HG02938 (cell line): ENCODE results near the gene TRIM39.
"Not testable (repeated sequence)": the region's sequence is repeated elsewhere in the genome, so short reads cannot be mapped to it uniquely, and the experiment has no call there.

ENCODE experiments used
- ATAC-seq: cut with Tn5 transposase; IDR thresholded peaks from one replicate; pipeline ENCODE4 v1.9.1; 2021; ENCODE audit warnings: mild to moderate bottlenecking, moderate library complexity; ENCODE audit not compliant: unreplicated experiment

The TRIM39 gene

DNA sequence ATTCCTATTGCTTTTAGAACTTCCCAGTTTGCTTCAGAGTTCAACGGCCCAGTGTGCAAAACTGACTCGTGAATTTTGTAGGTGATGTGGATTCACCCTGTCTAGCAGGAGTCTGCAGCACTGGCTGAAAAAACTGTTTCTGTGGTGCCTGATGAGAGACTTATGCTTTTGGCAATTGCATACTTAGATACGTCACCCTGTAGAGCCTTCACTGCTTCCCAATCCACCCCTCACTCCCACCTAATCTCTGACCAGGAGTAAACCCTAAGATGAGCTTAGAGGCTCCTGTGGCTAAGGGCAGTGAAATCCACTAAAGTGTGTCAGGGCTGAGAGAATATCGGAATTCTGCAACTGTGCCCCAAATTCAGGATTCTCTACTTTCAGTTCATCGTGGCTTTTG, 32.5 kb downstream of the TRIM39 start:
- no peak for ATAC-seq

DNA sequence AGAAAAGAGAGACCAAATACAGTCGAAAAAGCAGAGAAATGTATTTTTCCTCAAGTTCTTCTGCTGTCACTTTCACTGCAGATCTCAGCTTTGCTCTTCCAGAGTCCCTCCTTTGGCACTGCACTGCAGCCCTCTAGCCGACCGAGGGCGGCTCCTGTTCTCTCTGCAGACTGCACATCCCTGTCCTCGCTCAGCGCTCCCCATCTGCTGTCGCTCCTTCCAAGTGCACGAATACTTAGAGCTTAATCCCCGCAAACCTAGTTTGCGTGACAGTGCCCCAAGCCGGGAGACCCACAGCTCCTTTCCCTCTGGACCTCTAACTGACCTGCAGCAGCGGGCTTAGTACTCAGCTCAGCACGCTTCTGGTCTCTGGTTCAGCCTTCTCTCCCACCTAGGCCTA, 33.4 kb downstream of the TRIM39 start:
- ATAC-seq = no peak

DNA sequence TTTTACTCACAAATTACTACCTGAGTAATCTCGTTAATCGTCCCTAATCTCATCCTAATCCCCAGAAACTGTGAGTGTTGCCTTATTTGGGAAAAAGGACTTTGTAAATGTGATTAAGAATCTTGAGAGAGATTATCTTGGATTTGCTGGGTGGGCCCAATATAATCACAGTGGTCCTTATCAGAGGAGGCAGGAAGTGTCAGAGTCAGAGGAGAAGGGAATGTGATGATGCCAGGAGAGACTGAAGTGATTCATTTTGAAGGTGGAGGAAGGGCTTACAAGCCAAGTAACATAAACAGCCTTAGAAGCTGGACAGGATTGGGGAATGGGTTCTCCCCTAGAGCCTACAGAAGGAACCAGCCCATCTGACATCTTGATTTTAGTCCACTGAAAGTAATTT, 34.9 kb downstream of the TRIM39 start:
- no peak for ATAC-seq

DNA sequence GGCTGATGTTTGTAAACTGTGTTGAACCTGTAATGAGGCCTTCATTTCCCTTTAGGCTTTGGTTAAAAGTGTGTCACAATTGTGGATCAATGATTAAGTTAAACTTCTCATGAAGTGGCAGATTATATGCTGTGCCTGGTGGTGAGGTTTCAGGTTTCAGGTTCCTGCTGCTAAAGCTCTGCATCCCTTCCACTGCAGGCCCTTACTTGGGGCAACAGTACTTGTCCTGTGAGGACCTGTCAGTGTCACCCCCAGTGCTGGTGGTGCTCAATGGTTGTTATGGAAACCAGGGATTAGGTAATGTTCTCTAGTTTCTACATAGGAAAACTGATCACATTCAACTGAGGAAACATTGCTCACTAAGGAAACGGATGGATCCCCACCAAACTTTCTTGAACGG, 36.7 kb downstream of the TRIM39 start:
- ATAC-seq = no peak

DNA sequence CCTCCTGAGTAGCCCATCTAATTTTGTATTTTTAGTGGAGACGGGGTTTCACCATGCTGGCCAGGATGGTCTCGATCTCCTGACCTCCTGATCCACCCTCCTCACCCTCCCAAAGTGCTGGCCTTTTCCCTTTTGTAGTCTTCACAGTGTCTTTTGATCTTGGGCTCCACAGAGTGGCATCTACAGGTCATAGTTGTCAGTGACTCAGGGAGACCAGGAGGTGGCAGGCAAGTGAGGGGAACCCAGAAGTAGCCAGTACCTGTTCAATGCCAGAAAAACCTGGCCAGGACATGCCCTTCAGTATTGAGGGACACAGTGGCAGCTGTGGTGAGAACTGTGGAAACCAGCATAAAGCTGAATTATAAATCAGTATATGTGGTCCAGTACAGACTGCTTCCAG, 37.9 kb downstream of the TRIM39 start:
- ATAC-seq = no peak

DNA sequence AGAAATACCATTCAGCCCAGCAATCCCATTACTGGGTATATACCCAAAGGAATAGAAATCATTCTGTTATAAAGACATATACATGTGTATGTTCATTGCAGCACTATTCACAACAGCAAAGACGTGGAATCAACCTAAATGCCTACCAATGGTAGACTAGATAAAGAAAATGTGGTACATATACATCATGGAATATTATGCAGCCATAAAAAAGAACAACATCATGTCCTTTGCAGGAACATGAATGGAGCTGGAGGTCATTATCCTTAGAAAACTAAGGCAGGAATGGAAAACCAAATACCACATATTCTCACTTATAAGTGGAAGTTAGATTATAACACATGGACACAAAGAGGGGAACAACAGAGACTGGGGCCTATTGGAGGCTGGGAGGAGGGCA, 42.6 kb downstream of the TRIM39 start:
- ATAC-seq = not testable (repeated sequence)

DNA sequence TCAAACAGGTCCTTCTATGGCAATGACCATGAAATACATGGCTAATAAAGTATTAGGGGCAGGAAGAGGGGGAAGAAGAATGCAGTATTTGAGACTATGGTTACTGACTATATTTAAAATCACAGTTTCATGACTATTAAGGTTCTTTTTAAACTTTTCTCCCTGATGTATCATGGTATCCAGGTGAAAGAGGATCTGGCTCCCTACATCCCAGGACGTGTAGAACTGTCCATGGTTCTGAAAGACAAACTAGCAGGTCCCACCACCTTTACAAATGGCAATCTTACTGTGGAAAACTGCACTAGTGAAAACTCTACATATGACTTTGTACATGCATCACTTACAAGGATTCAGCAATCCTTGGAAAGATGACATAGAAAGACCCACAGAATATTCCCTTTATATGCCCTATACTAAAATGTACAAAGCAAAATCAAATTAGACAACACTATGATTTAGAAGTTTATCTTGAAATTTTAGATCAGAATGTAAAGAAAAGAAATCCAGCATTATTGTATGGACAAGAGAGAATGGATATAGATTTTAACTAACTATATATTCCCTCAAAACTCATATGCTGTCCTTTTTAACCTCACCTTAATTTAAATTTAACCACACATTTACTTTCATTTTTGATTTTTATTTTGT, 51.7 kb downstream of the TRIM39 start:
- no peak for ATAC-seq

DNA sequence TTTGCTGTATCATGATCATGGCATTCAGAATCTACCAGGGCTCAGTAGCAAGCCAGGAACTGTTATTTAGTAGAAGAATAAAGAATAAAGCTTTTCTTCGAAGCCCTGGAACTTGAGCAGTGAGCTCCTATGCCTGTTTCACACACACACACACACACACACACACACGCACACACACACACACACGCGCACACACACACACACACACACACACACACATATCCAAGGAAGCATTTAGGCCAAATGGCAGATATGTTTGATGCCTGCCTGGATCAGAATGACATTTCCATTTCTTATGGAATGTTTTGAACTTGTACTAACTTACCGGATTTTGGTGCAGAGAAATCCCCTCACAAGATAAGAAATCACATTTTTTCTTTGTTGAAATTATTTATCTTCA, 53.7 kb downstream of the TRIM39 start:
- ATAC-seq = no peak

GRCh38 chr6:30386166-30386565, 59.4 kb downstream of the TRIM39 start:
- ATAC-seq = no peak

GRCh38 chr6:30391240-30391639, 64.5 kb downstream of the TRIM39 start:
- ATAC-seq = no peak
